ENCODE data around the gene MAP2K4.

DNA sequence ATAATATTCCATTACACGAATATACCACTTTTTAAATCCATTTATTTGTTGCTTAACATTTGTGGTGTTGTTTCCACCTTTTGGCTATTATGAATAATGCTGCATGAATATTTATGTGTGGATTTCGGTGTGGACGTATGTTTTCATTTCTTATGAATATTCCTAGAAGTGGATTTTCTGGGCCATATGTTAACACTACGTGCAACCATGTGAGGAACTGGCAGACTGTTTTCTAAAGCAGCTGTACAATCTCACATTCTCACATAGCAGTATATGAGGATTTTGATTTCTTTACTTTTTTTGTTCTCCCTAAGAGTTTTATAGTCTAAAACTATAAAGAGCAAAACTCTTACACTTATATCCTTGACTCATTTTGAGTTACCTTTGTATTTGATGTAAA, 143.4 kb downstream of the MAP2K4 start:
- TF ChIP-seq, protein P1, sequence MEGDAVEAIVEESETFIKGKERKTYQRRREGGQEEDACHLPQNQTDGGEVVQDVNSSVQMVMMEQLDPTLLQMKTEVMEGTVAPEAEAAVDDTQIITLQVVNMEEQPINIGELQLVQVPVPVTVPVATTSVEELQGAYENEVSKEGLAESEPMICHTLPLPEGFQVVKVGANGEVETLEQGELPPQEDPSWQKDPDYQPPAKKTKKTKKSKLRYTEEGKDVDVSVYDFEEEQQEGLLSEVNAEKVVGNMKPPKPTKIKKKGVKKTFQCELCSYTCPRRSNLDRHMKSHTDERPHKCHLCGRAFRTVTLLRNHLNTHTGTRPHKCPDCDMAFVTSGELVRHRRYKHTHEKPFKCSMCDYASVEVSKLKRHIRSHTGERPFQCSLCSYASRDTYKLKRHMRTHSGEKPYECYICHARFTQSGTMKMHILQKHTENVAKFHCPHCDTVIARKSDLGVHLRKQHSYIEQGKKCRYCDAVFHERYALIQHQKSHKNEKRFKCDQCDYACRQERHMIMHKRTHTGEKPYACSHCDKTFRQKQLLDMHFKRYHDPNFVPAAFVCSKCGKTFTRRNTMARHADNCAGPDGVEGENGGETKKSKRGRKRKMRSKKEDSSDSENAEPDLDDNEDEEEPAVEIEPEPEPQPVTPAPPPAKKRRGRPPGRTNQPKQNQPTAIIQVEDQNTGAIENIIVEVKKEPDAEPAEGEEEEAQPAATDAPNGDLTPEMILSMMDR (conservative IDR thresholded peaks at IDR 0.05; ENCODE audit: low read length): no peak
- TF ChIP-seq EZH2phosphoT487 (IDR thresholded peaks at IDR 0.05; ENCODE audit: borderline replicate concordance, low read depth, low read length): no peak
